Panc1 (cell line): ENCODE data around the gene CACNA2D3. TPM values are rescaled to one million over a fixed set of nuclear protein-coding genes. Genes with fewer than 3 reads are reported as not detected.

Experiments used
- ATAC-seq: fragments of 200-7000 bp; cut with Tn5 transposase; 2 replicates; pipeline ENCODE4 v1.9.1; 2020; ENCODE audit warnings: mild to moderate bottlenecking, moderate library complexity
- BruUV-seq: library from RNA; stranded (reverse); fragments of 400-500 nt; replicated peaks from 2 replicates; lab custom pipeline; 2021; lab: Mats Ljungman, UMichigan
- CTCF ChIA-PET: fragments of 300-600 bp; sonication (Branson Sonifier 250); formaldehyde crosslinking; loops from one replicate; lab custom pipeline; 2022; ENCODE audit warnings: antibody characterized with exemption; lab: Charles Lee
- POLR2A ChIA-PET: fragments of 300-600 bp; sonication (Branson Sonifier 250); formaldehyde crosslinking; loops from one replicate; lab custom pipeline; 2022; ENCODE audit warnings: antibody characterized with exemption; lab: Charles Lee
- DNase-seq: peaks from one replicate; pipeline ENCODE4 v3.0.0-alpha.2; 2010; ENCODE audit warnings: low read depth, low spot score
- H3K27ac ChIP-seq: 2 replicates; pipeline ENCODE4 v1.5.1; 2011; ENCODE audit warnings: mild to moderate bottlenecking, low read length, inconsistent platforms
- H3K27me3 ChIP-seq: fragments of 200-500 bp; sonication (Bioruptor generic); 2 replicates; pipeline ENCODE4 v1.6.0; 2014; ENCODE audit warnings: low read length, inconsistent platforms; ENCODE audit not compliant: control insufficient read depth, insufficient read depth
- H3K36me3 ChIP-seq: fragments of 200-500 bp; sonication (Bioruptor generic); 2 replicates; pipeline ENCODE4 v1.5.1; 2014; ENCODE audit warnings: inconsistent platforms, mild to moderate bottlenecking, low read length, moderate library complexity; ENCODE audit not compliant: control insufficient read depth, insufficient read depth
- H3K4me1 ChIP-seq: 2 replicates; pipeline ENCODE4 v1.5.1; 2011; ENCODE audit warnings: inconsistent platforms, mild to moderate bottlenecking, low read length, moderate library complexity; ENCODE audit not compliant: control insufficient read depth, insufficient read depth
- H3K4me3 ChIP-seq, 2 experiments: 2 replicates each; pipeline ENCODE4 v1.5.1; 2011 to 2012; ENCODE audit warnings: low read depth in 2 of 2, low read length in 2 of 2, mild to moderate bottlenecking in 2 of 2, inconsistent platforms in 1 of 2, moderate library complexity in 1 of 2
- H3K9me3 ChIP-seq: fragments of 200-500 bp; sonication (Bioruptor generic); 2 replicates; pipeline ENCODE4 v1.5.1; 2014; ENCODE audit warnings: low read depth, mild to moderate bottlenecking, inconsistent platforms, low read length, moderate library complexity; ENCODE audit not compliant: control insufficient read depth, insufficient read depth
- CTCF ChIP-seq: fragments of 450-650 bp; IDR thresholded peaks from 2 replicates; pipeline ENCODE4 v1.5.1; 2017; ENCODE audit warnings: mild to moderate bottlenecking
- POLR2AphosphoS5 ChIP-seq: IDR thresholded peaks from 2 replicates; pipeline ENCODE4 v1.6.1; 2012; ENCODE audit warnings: mild to moderate bottlenecking, low read depth, low read length, moderate library complexity
- REST ChIP-seq, 2 experiments: IDR thresholded peaks; 2 replicates each; pipeline ENCODE4 v1.6.1; 2011 to 2012; ENCODE audit warnings: low read depth in 2 of 2, control low read depth in 1 of 2, low read length in 1 of 2, mild to moderate bottlenecking in 1 of 2, moderate library complexity in 1 of 2; ENCODE audit not compliant: insufficient read depth in 1 of 2
- SIN3A ChIP-seq: IDR thresholded peaks from 2 replicates; pipeline ENCODE4 v1.6.1; 2012; ENCODE audit warnings: low read depth, mild to moderate bottlenecking, low read length, moderate library complexity, borderline replicate concordance; ENCODE audit not compliant: insufficient read depth
- TCF7L2 ChIP-seq: IDR thresholded peaks from 2 replicates; pipeline ENCODE4 v1.6.1; 2011; ENCODE audit warnings: mild to moderate bottlenecking, low read depth, low read length, inconsistent platforms
- in situ Hi-C: cut with HindIII; loops from 2 replicates; pipeline ENCODE4 v1.10.0; 2016; ENCODE audit warnings: low sequenced_read_pairs, low pct_unique_long_range_greater_than_20kb
- intact Hi-C: fragments of 100-400 bp; cut with micrococcal nuclease; formaldehyde crosslinking; loops from one replicate; pipeline ENCODE4 v1.10.0; 2022; ENCODE audit not compliant: unreplicated experiment
- total RNA-seq: library from RNA; stranded (reverse); gene quantifications from one replicate; pipeline ENCODE4 v1.2.1, GENCODE V29; 2021; ENCODE audit not compliant: unreplicated experiment

CACNA2D3 gene
- total RNA-seq, 1 experiment from 2014 or later = 0.41 TPM

GRCh38 chr3:54790051-54790450, 667.7 kb downstream of the CACNA2D3 start:
- no TSS peak for BruUV-seq
- Histone ChIP-seq H3K36me3 (no peaks in the 10 kb centered on the region), H3K4me1 (no peaks in the 10 kb centered on the region), H3K9me3 (no peaks in the 10 kb centered on the region), H3K27me3 (no peaks in the 10 kb centered on the region), H3K27ac (no peak overlapping the region), H3K4me3 (no peak overlapping the region)
- DNase-seq (no peak), ATAC-seq (no peak)
- CTCF ChIA-PET = no interaction called here
- TF ChIP-seq POLR2AphosphoS5 (no peak), SIN3A (no peak), TCF7L2 (no peak), CTCF (no peak), REST (IDR thresholded peaks at IDR 0.05; ENCODE audit: insufficient read depth in 1 of 2, low read depth in 2 of 2, low read length in 1 of 2) (no peak)
- POLR2A ChIA-PET = no interaction called here
- intact Hi-C loops = no loop called here
- in situ Hi-C loops = no loop called here

GRCh38 chr3:54791501-54792156, 669.3 kb downstream of the CACNA2D3 start:
- no peak overlapping the region for H3K27ac ChIP-seq
- CTCF ChIA-PET = no interaction called here
- ATAC-seq (no peak), DNase-seq (no peak)
- H3K4me1 ChIP-seq = no peaks in the 10 kb centered on the region
- POLR2A ChIA-PET = no interaction called here
- H3K4me3 ChIP-seq = no peak overlapping the region
- no peaks in the 10 kb centered on the region for H3K9me3 ChIP-seq
- no peaks in the 10 kb centered on the region for H3K36me3 ChIP-seq
- intact Hi-C loops = no loop called here
- TF ChIP-seq CTCF (no peak), REST (IDR thresholded peaks at IDR 0.05; ENCODE audit: insufficient read depth in 1 of 2, low read depth in 2 of 2, low read length in 1 of 2) (no peak), SIN3A (no peak), TCF7L2 (no peak), POLR2AphosphoS5 (no peak)
- no peaks in the 10 kb centered on the region for H3K27me3 ChIP-seq
- BruUV-seq = no TSS peak
- in situ Hi-C loops = no loop called here
